ENCODE measurements around the gene TMA16. TPM values are rescaled to one million over a fixed set of nuclear protein-coding genes. Genes with fewer than 3 reads are reported as not detected.

Gene TMA16
- total RNA-seq, 1 donor from 2014 or later = 30.8 TPM

DNA sequence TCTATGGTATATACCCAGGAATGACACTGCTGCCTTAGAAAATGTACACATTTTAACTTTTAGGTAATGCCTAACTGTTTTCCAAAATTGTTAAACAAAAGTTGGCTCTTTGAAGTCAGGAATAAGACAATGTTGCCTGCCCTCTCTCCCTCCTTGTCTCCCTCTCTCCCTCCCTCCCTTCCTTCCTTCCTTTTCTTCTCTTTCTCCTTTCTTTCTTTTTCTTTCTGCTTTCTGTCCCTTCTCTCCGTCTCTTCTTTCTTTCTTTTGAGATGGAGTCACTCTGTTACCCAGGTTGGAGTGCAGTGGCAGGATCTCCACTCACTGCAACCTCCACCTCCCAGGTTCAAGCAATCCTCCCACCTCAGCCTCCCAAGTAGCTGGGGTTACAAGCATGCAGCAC is 4.6 kb upstream of the TMA16 start:
- Mint-ChIP-seq H3K36me3 (ENCODE audit: unreplicated experiment) (no peaks in the 10 kb centered on the region), H3K27me3 (ENCODE audit: unreplicated experiment) (peaks cover 46% of the 10 kb centered on the region), H3K27ac (ENCODE audit: unreplicated experiment) (no peak overlapping the region), H3K9me3 (ENCODE audit: unreplicated experiment) (no peaks in the 10 kb centered on the region), H3K4me1 (ENCODE audit: unreplicated experiment) (peaks cover 2% of the 10 kb centered on the region), H3K4me3 (ENCODE audit: unreplicated experiment) (no peak overlapping the region)
- no peak for DNase-seq (ENCODE audit: extremely low spot score, unreplicated experiment)
- TF ChIP-seq, protein P1, sequence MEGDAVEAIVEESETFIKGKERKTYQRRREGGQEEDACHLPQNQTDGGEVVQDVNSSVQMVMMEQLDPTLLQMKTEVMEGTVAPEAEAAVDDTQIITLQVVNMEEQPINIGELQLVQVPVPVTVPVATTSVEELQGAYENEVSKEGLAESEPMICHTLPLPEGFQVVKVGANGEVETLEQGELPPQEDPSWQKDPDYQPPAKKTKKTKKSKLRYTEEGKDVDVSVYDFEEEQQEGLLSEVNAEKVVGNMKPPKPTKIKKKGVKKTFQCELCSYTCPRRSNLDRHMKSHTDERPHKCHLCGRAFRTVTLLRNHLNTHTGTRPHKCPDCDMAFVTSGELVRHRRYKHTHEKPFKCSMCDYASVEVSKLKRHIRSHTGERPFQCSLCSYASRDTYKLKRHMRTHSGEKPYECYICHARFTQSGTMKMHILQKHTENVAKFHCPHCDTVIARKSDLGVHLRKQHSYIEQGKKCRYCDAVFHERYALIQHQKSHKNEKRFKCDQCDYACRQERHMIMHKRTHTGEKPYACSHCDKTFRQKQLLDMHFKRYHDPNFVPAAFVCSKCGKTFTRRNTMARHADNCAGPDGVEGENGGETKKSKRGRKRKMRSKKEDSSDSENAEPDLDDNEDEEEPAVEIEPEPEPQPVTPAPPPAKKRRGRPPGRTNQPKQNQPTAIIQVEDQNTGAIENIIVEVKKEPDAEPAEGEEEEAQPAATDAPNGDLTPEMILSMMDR (IDR thresholded peaks at IDR 0.05) = no peak

DNA sequence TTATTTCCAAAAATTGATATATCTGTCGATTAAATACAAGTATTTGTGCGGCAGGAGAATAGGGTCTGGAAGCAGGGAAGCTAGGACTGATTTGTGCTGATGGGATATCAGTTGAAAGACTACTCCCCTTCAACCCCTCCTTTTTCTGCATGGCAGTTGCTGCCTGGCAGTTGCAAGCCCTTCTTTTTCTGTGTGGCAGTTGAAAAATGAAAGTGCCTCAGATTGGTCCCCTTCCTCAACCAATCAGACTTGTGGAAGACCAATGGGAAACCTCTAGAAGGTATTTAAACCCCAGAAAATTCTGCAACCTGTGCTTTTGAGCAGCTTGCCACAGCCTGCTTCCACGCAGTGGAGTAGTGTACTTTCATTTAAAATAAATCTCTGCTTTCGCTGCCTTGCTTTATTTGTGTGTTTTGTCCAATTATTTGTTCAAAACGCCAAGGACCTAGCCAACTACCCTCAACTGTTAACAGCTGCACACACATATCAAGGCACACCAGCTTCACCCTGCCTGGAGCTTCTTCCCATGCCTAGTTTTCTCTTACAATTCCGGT is 1.5 kb upstream of the TMA16 start:
- no peak overlapping the region for H3K27ac Mint-ChIP-seq (ENCODE audit: unreplicated experiment)
- H3K4me3 Mint-ChIP-seq (ENCODE audit: unreplicated experiment) = peak overlapping the region; percentile 96
- H3K9me3 Mint-ChIP-seq (ENCODE audit: unreplicated experiment) = no peaks in the 10 kb centered on the region
- H3K27me3 Mint-ChIP-seq (ENCODE audit: unreplicated experiment) = peaks cover 27% of the 10 kb centered on the region
- H3K36me3 Mint-ChIP-seq (ENCODE audit: unreplicated experiment) = no peaks in the 10 kb centered on the region
- TF ChIP-seq, protein P1 (IDR thresholded peaks at IDR 0.05) = no peak
- H3K4me1 Mint-ChIP-seq (ENCODE audit: unreplicated experiment) = peaks cover 20% of the 10 kb centered on the region
- DNase-seq (ENCODE audit: extremely low spot score, unreplicated experiment) = no peak

DNA sequence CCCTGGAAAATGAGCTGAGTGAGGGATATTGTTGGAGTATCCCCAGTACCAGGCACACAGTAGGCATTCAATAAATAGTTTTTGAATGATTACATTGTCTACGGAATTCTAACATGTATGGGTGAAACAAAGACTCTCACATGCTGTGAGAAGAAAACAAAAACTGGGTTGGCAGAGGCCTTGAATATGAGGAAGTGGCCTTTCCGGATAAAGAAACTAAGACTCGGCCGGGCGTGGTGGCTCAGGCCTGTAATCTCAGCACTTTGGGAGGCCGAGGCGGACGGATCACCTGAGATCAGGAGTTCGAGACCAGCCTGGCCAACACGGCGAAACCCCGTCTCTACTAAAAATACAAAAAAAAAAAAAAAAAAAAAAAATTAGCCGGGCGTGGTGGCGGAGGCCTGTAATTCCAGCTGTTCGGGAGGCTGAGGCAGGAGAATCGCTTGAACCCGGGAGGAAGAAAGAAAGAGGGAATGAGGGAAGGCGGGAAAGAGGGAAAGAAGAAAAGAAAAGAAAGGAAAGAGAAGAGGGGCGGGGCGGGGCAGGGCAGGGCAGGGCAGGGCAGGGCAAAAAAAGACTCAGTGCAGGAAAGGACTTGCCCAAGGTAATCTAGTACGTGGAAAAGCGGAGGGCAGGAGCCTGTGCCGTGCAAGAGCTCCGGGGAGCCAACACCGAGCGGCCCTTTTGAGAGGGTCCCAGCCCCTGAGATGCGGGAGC is 689 bp upstream of the TMA16 start:
- H3K27me3 Mint-ChIP-seq (ENCODE audit: unreplicated experiment) = peaks cover 22% of the 10 kb centered on the region
- H3K27ac Mint-ChIP-seq (ENCODE audit: unreplicated experiment) = peak overlapping the region; percentile 97
- TF ChIP-seq, protein P1 (IDR thresholded peaks at IDR 0.05) = no peak
- DNase-seq (ENCODE audit: extremely low spot score, unreplicated experiment) = no peak
- peak overlapping the region; percentile 96 for H3K4me3 Mint-ChIP-seq (ENCODE audit: unreplicated experiment)
- H3K9me3 Mint-ChIP-seq (ENCODE audit: unreplicated experiment) = no peaks in the 10 kb centered on the region
- peaks cover 20% of the 10 kb centered on the region for H3K4me1 Mint-ChIP-seq (ENCODE audit: unreplicated experiment)
- H3K36me3 Mint-ChIP-seq (ENCODE audit: unreplicated experiment) = no peaks in the 10 kb centered on the region

DNA sequence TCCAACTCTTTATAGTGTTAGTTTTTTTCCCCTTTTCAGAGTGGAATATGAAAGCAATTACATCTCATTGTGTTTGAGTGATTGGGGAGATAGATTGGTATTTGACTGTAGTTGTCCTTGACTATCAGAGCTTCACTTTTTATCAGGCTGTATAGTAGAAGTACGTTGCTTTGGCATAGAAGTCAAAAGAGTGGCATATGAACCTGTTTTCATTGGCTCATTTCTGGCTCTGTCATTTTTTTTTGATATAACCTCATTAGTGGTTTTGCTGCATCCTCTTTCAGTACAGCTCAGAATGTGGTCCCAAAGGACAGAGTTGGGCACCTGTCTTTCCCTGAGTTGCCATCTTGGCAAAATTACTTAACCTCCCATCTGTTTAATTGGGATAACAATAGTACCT is 1.4 kb downstream of the TMA16 start:
- Mint-ChIP-seq H3K27me3 (ENCODE audit: unreplicated experiment) (peaks cover 5% of the 10 kb centered on the region), H3K4me3 (ENCODE audit: unreplicated experiment) (peak overlapping the region; percentile 76), H3K27ac (ENCODE audit: unreplicated experiment) (peak overlapping the region; percentile 85), H3K9me3 (ENCODE audit: unreplicated experiment) (no peaks in the 10 kb centered on the region), H3K36me3 (ENCODE audit: unreplicated experiment) (no peaks in the 10 kb centered on the region), H3K4me1 (ENCODE audit: unreplicated experiment) (peaks cover 20% of the 10 kb centered on the region)
- TF ChIP-seq, protein P1 (IDR thresholded peaks at IDR 0.05) = no peak
- no peak for DNase-seq (ENCODE audit: extremely low spot score, unreplicated experiment)

DNA sequence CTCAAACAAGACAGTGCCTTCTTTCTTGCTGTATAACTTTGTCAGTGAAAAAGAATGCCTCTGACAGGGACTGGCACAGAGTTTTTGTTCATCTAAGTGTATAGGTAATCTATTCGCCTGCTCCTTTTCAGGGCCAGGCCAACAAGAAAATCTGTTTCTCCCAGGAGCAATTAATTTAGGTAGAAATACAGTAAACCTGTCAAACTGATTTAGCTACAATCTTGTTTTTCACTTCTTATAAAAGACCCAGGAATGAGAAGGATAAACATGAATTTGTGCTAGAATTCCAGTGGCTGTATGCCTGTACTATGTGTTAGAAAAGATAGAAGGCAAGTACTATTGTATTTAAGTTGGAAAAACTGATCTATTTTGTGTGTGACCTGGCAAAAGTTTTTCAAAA is 6.1 kb downstream of the TMA16 start:
- TF ChIP-seq, protein P1 (IDR thresholded peaks at IDR 0.05) = no peak
- Mint-ChIP-seq H3K36me3 (ENCODE audit: unreplicated experiment) (no peaks in the 10 kb centered on the region), H3K4me1 (ENCODE audit: unreplicated experiment) (peaks cover 37% of the 10 kb centered on the region), H3K4me3 (ENCODE audit: unreplicated experiment) (no peak overlapping the region), H3K9me3 (ENCODE audit: unreplicated experiment) (no peaks in the 10 kb centered on the region), H3K27ac (ENCODE audit: unreplicated experiment) (no peak overlapping the region), H3K27me3 (ENCODE audit: unreplicated experiment) (no peaks in the 10 kb centered on the region)
- DNase-seq (ENCODE audit: extremely low spot score, unreplicated experiment) = no peak

Measured in osteocyte (in vitro differentiated cells).